GM12865 (cell line): ENCODE measurements around the gene COX6A1.

Source experiments
- DNase-seq: peaks from one replicate; pipeline ENCODE4 v3.0.0; 2010; ENCODE audit warnings: low read depth
- H3K4me3 ChIP-seq: 2 replicates; pipeline ENCODE4 v1.5.1; 2011; ENCODE audit warnings: mild to moderate bottlenecking, low read depth, low read length, control low read depth
- CTCF ChIP-seq: IDR thresholded peaks from 2 replicates; pipeline ENCODE4 v1.5.1; 2011; ENCODE audit warnings: low read length, control low read depth, low read depth, inconsistent platforms; ENCODE audit not compliant: insufficient read depth; ENCODE audit errors: missing control alignments

The COX6A1 gene

GRCh38 chr12:120468325-120468820 lies 30.5 kb downstream of the COX6A1 start:
- peak; percentile 63 for DNase-seq
- TF ChIP-seq CTCF, result no peak

GRCh38 chr12:120468821-120469449 lies 31.0 kb downstream of the COX6A1 start:
- TF ChIP-seq CTCF, result peak; percentile 6
- H3K4me3 ChIP-seq, result peak overlapping the region; percentile 60
- no peak for DNase-seq

More at GRCh38 chr12:120468325-120468820, 30.5 kb downstream of the COX6A1 start:
- peak overlapping the region; percentile 60 for H3K4me3 ChIP-seq

GRCh38 chr12:120469450-120470149 lies 31.7 kb downstream of the COX6A1 start, which contains the start of gene SRSF9:
Gene SRSF9, minus strand, starts transcription at chr12:120469748. Its CDS starts 139 bp downstream, at chr12:120469609.
- peak within 1 kb of the TSS; percentile 82 for H3K4me3 ChIP-seq
- TF ChIP-seq CTCF, result peak; percentile 95

GRCh38 chr12:120470150-120470784 lies 32.4 kb downstream of the COX6A1 start:
- peak; percentile 11 for DNase-seq
- no peak for TF ChIP-seq CTCF
- peak overlapping the region; percentile 82 for H3K4me3 ChIP-seq

More at GRCh38 chr12:120469450-120470149, 31.7 kb downstream of the COX6A1 start, which contains the start of gene SRSF9:
- DNase-seq, result peak; percentile 99

- no peak for DNase-seq
- no peak overlapping the region for H3K4me3 ChIP-seq
- no peak for TF ChIP-seq CTCF
Observed at GRCh38 chr12:120472521-120472920, 34.6 kb downstream of the COX6A1 start.

- DNase-seq, result no peak
- no peak overlapping the region for H3K4me3 ChIP-seq
- TF ChIP-seq CTCF, result no peak
Observed at GRCh38 chr12:120473807-120474615, 36.1 kb downstream of the COX6A1 start.
